ENCODE measurements around the gene C1QTNF7. TPM values are rescaled to one million over a fixed set of nuclear protein-coding genes. Genes with fewer than 3 reads are reported as not detected.

Gene C1QTNF7
- total and polyA plus RNA-seq, 8 donors: 2.1 to 17.8 (median 14.8) TPM

DNA sequence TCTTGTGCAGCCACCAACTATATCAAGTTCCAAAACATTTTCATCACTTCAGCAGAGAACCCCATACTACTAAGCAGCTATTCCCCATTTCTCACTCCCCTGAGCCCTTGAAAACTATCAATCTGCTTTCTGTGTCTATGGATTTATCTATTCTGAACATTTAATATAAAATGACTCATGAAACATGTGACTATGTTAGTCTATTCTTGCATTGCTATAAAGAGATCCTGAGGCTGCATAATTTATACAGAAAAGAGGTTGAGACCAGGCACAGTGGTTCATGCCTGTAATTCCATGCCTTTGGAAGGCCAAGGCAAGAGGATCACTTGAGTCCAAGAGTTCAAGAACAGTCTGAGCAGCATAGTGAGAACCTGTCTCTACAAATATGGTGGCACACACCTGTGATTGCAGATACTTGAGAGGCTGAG is 10.6 kb upstream of the C1QTNF7 start:
- DNase-seq: no peak
- intact Hi-C loops (cut with DNase I): no loop called here
- Histone ChIP-seq H3K27ac (no peak overlapping the region), H3K36me3 (no peaks in the 10 kb centered on the region), H3K9me3 (no peaks in the 10 kb centered on the region), H3K4me1 (peaks cover 4 to 22% of the 10 kb centered on the region in 2 donors), H3K27me3 (no peaks in the 10 kb centered on the region), H3K4me3 (no peak overlapping the region)
- ATAC-seq: no peak
- TF ChIP-seq, protein P1, sequence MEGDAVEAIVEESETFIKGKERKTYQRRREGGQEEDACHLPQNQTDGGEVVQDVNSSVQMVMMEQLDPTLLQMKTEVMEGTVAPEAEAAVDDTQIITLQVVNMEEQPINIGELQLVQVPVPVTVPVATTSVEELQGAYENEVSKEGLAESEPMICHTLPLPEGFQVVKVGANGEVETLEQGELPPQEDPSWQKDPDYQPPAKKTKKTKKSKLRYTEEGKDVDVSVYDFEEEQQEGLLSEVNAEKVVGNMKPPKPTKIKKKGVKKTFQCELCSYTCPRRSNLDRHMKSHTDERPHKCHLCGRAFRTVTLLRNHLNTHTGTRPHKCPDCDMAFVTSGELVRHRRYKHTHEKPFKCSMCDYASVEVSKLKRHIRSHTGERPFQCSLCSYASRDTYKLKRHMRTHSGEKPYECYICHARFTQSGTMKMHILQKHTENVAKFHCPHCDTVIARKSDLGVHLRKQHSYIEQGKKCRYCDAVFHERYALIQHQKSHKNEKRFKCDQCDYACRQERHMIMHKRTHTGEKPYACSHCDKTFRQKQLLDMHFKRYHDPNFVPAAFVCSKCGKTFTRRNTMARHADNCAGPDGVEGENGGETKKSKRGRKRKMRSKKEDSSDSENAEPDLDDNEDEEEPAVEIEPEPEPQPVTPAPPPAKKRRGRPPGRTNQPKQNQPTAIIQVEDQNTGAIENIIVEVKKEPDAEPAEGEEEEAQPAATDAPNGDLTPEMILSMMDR (IDR thresholded peaks at IDR 0.05): no peak

DNA sequence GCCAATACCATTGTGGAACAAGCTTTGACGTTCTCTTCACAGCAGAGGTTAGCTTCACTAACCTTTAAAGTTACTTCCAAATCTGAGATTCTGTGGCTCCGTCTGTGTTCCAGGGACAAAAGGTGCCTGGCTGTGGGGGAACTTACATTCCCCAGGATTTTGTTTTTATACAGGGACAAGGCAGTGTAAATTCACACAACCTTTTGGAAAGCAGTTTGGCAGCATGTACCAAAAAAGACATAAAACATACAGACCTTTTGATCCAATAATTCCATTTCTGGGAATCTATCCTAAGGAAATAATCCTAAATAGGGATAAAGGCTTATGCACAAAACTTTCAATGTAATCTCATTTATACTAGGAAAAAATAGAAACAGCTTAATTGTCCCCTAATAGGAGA is 8.9 kb upstream of the C1QTNF7 start:
- Histone ChIP-seq H3K27ac (no peak overlapping the region), H3K4me3 (no peak overlapping the region), H3K36me3 (no peaks in the 10 kb centered on the region), H3K27me3 (no peaks in the 10 kb centered on the region), H3K9me3 (no peaks in the 10 kb centered on the region), H3K4me1 (peaks cover 4 to 16% of the 10 kb centered on the region in 2 donors)
- DNase-seq (no peak), ATAC-seq (no peak)
- intact Hi-C loops (cut with DNase I): no loop called here
- TF ChIP-seq, protein P1 (IDR thresholded peaks at IDR 0.05): no peak

DNA sequence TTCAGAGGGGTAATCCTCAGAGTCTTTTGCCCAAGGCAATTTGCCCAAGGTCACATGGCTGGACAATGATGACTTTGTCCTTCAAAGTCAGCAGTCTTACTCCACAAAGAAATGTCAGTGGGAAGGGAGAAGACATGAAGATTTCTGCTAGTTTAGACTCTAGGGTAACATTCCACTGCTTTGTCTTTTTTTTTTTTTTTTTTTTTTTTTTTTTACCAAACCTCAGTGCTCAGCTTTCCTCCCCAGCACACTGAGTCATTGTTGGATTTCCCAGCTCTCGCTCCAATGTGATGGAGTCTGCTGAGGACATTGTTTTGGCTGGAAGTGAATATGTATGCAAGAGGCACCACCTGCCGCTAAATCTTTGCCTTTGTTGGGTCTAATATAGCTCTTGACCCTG is 7.2 kb upstream of the C1QTNF7 start:
- H3K27me3 ChIP-seq: no peaks in the 10 kb centered on the region
- peaks cover 0 to 11% of the 10 kb centered on the region in 2 donors for H3K4me1 ChIP-seq
- H3K4me3 ChIP-seq: no peak overlapping the region
- intact Hi-C loops (cut with DNase I): no loop called here
- DNase-seq (no peak), ATAC-seq (peak; percentile 57)
- no peaks in the 10 kb centered on the region for H3K36me3 ChIP-seq
- H3K27ac ChIP-seq: no peak overlapping the region
- H3K9me3 ChIP-seq: no peaks in the 10 kb centered on the region
- TF ChIP-seq, protein P1 (IDR thresholded peaks at IDR 0.05): no peak

DNA sequence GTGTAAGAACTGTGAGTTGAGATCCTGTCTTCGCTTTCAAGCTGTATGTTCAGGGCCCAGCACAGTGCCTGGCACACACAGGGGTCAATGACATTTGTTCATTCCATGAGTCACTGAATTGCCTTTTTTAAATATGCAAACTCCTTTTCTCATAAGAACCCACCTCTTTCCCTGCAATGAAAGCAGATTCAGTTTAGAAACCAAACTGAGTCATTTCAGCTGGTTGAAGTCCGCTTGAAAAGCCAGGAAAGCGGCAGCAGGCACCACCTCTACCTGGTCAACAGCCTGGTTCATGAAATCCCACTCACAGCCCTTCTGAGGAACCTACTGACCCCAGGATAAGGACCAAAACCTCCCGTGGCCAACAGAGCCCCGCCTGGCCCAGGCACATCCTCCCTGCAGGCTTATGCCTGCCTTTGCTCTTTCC is 4.5 kb upstream of the C1QTNF7 start:
- Histone ChIP-seq H3K27me3 (no peaks in the 10 kb centered on the region), H3K4me1 (no peaks in the 10 kb centered on the region), H3K27ac (no peak overlapping the region), H3K4me3 (no peak overlapping the region), H3K36me3 (no peaks in the 10 kb centered on the region), H3K9me3 (no peaks in the 10 kb centered on the region)
- DNase-seq: no peak
- TF ChIP-seq, protein P1 (IDR thresholded peaks at IDR 0.05): no peak
- no peak for ATAC-seq
- intact Hi-C loops (cut with DNase I): no loop called here

GRCh38 chr4:15425520-15425919 is 2.3 kb upstream of the C1QTNF7 start:
- intact Hi-C loops (cut with DNase I): no loop called here
- Histone ChIP-seq H3K36me3 (no peaks in the 10 kb centered on the region), H3K4me1 (peaks cover 0 to 6% of the 10 kb centered on the region in 2 donors), H3K27ac (no peak overlapping the region), H3K27me3 (no peaks in the 10 kb centered on the region), H3K9me3 (no peaks in the 10 kb centered on the region), H3K4me3 (no peak overlapping the region)
- no peak for DNase-seq
- no peak for ATAC-seq
- TF ChIP-seq, protein P1 (IDR thresholded peaks at IDR 0.05): no peak
